ENCODE measurements around the gene ETV5. TPM values are rescaled to one million over a fixed set of nuclear protein-coding genes. Genes with fewer than 3 reads are reported as not detected.

ETV5 gene
- total RNA-seq, 1 donor, result 5.1 TPM

DNA sequence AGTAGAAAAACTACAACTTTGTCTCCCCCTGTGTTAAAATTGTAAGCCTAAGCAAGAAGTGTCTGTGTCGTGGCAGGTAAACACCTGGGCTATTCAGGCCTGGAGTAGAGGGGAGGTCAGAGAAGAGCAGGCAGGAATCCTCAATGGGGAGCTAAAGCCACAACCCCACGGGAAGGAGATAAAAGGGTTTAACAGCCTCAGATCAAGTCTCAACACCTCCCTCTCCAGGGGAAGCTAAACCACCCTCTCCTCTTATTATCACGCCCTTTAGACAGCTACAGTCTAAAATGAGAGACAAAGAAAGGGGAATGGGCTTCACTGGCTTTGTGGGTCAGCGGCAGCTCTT, 11.6 kb downstream of the ETV5 start:
- no peak for DNase-seq (ENCODE audit: low read depth in 2 of 3, low spot score in 2 of 3)

DNA sequence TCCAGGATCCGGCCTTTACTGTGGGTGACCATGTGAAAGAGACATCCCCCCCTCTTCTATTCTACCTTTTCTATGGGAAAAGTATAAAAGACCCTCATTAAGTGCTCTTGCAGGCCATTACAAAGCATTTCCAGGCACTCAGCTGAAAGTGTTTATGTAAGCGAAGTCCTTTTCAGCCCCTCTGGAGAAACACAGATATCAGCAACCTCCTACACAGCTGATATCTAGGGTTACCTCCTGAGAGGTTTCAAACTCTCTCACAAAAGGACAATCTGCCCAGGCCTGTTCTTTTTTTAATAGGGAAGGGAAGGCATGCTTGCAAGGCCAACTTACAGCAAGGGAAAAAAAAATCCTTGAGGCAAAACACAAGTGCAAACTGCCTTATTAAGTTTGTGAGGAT, 12.6 kb downstream of the ETV5 start:
- no peak for DNase-seq (ENCODE audit: low read depth in 2 of 3, low spot score in 2 of 3)

DNA sequence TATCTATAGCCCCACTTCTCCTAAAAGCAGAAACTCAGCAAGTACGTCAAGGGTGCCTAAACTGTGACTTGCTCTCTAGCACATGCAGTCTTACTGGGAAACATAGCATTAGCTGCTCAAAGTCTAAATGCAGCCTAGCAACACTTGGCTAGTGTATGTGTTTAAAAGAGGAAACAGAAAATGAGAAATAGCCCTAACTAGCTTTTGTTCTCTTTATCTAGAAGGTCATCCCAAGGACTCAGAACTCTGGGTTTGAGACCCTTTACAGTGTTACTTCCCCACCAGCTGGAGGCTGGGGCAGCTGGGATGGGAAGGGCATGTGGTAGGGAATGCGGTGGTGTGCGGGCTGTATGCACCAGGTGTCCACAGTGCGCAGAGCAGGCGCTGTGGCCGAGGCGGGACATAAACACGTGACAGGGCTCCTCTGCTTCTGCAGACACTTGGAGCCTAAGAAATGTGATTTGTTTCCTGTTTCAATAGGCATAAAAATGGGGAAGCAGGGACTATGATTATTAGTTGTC, 13.3 kb downstream of the ETV5 start:
- no peak for DNase-seq (ENCODE audit: low read depth in 2 of 3, low spot score in 2 of 3)

DNA sequence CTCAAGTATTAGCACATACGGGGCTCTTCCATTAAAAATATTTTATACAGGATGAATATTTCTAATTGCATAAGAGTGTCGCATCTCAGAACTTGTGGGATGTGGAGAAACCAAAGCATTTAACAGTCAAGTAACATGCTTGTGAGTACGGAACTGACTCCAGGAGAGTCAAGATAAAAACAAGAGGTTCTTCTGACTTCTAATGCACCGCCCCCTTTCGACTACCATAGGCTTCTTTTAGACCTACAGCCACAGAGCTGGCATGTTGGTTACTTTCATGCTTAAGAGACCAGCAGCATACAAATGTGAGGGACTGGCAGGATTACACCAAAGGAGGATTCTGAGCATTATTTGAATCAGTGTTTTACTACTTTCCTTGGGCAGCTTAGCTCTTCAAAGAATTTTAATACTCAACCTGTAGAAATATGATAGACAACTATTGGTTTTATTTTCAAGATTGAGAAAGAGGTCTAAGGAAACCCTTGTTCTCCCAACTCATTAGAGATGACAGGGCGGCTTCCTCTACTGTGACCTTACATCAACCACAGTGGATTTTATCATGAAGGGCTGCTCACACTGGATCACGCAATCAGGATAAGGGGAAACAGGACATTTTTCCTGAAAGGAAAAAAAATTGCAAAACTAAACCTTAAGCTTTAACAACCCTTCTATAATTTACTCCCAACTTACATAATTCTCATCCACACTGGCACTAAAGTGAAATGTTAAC, 14.0 kb downstream of the ETV5 start:
- no peak for DNase-seq (ENCODE audit: low read depth in 2 of 3, low spot score in 2 of 3)

DNA sequence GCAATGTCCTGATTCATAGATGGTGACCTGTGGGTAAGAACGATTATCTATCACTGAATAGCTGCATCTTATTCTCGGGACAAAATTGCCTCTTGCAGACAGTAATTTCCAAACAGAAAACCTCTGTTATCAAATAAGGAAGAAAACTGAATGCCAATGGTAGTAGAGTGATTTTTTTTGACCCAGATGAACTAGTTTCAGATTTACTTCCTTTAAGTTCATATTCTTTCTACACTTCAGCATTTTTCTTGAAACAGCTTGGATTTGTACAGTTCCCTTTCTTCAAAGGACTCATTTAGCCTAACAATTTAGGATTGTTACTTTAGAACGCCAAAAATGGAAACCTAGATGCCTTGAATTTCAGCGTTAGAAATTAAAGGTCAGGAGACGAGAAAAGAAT, 14.6 kb downstream of the ETV5 start:
- no peak for DNase-seq (ENCODE audit: low read depth in 2 of 3, low spot score in 2 of 3)

DNA sequence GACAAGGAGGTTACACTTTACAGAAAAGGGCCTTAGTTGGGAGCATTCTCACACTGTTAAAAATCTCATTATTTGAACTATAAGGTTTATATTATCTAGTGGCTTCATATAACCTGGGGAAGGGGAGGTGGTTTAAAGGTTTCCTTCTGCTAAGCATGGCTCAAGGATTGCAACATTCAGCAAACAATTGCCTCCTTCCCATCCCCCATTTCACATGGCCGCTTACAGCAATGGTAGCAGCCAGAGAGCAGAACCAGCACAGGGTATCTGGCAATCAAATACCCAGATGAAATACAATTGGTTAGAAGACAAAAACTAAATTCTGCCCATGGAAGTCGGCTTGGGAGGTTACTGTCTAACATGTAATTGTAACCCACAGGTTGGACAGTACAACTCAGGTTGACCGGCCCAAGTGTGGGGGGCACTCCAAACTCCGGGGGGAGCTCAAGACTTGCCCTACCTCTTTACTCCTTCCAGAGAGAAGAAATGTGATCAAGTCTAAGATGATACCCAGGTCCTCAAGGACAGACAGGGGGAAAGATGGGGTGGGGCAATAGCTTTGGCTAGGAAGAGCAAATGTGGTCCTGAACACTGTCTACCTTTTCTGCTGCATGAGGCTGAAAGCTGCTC, 15.5 kb downstream of the ETV5 start:
- no peak for DNase-seq (ENCODE audit: low read depth in 2 of 3, low spot score in 2 of 3)

DNA sequence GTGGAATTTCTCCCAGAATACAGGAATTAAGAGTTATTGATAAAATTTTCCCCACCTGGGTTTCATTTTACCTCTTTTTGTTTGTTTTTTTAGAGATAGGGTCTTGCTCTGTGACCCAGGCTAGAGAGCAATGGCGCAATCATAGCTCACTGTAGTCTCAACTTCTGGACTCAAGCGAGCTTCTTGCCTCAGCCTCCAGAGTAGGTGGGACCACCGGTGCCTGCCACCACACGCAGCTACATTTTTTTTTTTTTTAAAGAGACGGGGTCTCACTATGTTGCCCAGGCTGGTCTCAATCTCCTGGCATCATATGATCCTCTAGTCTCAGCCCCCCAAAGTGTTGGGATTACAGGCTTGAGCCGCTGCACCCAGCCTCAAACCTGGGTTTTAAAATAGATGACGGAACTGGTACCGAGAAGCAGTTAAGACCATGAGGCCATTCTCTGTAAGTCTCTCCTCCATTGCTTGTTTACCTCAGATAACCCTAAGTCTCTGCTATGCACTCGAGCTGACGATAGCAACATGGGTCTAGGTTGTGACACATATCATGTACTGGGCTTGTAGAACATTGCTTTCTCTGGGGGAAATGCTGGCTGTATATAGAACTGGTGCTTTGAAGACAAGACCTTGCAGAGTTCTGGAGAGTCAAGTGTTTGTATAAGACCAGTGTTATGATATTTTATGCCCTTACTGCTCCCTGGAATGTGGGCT, 16.4 kb downstream of the ETV5 start:
- DNase-seq (ENCODE audit: low read depth in 2 of 3, low spot score in 2 of 3), result no peak

DNA sequence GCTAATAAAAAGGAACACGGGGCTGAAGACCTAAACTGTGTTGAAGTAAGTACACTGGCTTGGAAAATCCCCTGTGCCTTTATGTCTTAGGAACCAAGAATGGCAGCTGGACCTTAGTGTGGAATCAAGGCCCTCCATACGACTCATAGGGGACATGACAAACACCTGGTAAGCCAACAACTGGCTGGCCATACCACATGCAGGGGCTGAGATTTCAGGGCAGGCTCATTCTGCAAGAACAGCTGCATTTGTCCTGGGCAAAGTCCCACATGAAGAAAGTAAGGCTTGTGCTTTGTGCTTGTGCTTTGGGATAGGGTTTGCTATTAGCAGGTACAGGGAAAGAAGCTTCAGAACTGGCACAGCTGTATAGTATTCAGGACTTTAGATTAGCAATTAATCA, 18.0 kb downstream of the ETV5 start:
- DNase-seq (ENCODE audit: low read depth in 2 of 3, low spot score in 2 of 3), result no peak

DNA sequence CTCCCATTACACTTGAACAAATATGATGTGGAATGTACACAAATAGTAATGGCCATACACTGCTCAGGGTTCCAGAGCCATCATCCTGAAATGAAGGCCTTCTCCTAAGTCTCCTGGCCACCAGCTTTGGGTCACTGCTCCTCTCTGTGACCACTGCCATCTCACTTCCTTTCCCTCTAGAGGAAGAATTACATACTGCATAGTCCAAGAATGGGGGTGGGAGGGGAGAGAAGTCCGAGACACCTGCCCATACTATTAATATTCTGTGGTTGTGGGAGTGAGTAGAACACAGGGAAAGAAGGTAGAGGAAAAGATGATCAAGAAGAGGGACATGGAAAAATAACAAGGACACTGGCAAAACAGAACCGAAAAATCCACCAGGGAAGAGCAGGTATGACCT, 20.6 kb downstream of the ETV5 start:
- DNase-seq (ENCODE audit: low read depth in 2 of 3, low spot score in 2 of 3), result no peak

DNA sequence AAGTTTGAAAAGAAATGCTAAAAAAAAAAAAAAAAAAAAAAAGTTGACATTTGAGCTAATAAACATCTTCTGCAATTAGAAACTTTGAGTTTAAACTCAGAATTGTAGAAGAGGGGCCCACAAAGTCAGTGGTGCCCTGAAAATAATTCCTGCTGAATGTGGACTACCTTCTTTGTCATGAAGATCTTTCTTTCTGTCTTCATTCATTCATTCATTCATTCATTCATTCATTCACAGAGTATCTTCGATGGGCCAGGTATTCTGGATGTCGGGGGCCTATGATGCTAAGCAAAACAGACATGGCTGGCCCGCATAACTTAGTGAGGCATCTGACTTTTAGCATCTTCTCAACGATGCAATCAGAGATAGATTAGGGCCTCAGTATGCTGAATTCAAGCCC, 24.6 kb downstream of the ETV5 start:
- DNase-seq (ENCODE audit: low read depth in 2 of 3, low spot score in 2 of 3), result no peak

DNA sequence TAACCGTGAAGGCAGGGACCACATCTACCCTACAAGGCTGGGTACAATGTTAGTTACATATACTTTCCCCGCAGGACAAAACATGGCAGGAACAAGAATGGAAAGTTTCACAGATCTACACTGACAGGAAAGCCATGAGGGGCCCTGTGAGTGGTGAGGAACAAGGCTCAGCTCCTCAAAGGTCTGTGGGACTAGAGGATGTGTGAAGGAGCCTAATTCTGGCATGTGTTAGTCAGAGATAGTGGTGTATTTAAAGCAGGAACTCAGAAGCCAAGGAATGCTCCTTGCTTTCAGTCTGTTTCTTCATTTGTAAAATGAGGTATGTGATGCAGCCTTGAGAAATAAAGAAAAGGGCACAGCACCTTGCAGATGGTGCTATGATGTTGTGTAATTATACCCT, 25.1 kb downstream of the ETV5 start:
- DNase-seq (ENCODE audit: low read depth in 2 of 3, low spot score in 2 of 3), result no peak

DNA sequence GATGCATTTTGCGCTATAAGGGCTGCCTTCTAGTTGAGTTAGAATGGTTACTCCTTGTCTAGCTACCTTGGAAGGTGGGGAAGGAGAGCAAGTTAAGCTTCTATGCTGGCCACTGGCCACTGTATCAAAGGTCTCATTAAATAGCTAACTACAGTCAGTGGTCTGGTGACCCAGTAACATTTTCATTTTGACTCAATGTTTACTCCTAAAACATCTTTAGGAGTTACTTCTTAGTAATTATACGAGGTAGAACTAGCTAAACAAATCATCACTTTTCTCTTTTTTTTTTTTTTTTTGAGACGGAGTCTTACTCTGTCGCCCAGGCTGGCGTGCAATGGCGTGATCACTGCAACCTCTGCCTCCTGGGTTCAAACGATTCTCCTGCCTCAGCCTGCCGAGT, 26.7 kb downstream of the ETV5 start:
- DNase-seq (ENCODE audit: low read depth in 2 of 3, low spot score in 2 of 3), result no peak

DNA sequence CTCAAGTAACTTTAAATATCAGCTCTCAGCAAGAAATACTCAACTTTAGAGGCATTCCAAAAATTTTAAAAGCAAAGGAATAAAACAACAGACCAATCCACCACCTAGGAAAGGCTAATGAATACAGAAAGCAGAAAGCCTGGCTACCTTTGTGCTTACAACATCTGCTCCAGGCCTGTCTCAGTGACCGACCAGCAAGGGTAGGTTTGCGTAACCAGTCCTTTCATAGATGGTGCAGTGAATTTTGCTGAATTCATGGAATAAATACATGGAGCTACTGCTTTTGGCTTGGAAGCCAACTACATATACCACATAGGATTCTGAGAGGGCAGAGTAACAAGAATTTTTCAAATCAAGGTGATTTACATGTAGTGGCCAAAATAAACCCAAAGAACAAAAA, 27.2 kb downstream of the ETV5 start:
- no peak for DNase-seq (ENCODE audit: low read depth in 2 of 3, low spot score in 2 of 3)

DNA sequence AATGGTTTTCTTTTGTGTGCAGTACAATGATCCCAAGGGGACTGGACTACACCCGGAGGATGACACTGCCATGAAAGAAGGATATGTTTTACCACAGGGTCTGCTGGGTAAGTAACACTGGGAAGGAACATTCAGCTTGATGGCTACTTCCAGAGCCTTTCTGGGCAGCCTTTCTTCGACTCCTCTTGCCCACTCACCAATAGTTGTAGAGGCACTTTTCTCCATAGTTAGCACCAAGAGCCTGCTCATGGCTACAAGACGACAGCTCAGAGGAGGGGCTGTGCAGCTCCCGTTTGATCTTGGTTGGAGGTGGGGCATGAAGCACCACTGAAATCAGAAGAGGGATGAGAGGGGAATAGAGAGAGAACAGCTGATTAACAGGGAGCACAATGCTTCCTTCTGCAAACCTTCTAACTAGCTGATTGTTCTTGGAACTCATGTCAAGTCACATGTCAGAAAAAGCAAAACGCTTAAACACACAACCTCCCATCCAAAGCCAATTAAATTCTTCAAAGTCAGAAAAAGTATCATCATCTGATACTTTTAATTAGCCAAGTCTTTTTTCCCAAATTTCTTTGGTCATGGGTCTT, 27.9 kb downstream of the ETV5 start:
- DNase-seq (ENCODE audit: low read depth in 2 of 3, low spot score in 2 of 3), result no peak

DNA sequence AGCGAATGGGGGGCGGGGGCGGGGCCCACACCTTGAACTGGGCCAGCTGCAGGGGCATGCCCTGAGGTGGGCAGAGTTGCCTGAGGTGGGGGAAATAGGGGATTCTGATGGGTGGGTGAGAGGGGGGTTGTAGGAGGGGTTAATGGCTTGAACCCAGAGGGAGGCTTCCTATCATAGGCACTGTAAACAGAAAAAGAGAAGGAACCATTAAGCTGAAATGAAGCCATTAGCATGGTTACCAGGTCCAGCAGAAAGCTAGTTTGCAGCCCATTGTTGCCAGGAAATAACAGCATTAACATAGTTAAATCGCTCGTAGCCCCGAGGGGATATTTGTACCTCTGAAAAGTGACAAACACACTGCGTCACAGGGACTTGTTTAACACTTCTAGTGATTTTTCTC, 29.0 kb downstream of the ETV5 start:
- DNase-seq (ENCODE audit: low read depth in 2 of 3, low spot score in 2 of 3), result no peak

DNA sequence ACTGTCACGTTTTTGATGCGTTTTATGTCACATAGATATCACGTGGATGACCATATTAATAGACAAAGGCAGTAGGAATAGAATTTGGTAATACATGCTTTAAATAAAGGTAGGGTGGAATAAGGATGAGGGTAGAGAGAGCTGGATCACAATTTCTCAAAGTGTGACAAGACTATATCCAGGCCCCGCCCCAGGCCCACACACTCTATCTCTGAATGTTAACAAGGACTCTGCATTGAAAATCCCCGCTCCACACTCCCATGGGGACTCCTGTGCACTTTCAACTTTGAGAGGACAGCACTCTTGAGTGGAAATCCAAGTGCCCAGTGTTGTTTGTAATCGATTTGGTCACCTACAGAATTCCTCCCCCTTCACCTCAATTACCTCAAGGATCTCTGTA, 31.4 kb downstream of the ETV5 start:
- DNase-seq (ENCODE audit: low read depth in 2 of 3, low spot score in 2 of 3), result no peak

DNA sequence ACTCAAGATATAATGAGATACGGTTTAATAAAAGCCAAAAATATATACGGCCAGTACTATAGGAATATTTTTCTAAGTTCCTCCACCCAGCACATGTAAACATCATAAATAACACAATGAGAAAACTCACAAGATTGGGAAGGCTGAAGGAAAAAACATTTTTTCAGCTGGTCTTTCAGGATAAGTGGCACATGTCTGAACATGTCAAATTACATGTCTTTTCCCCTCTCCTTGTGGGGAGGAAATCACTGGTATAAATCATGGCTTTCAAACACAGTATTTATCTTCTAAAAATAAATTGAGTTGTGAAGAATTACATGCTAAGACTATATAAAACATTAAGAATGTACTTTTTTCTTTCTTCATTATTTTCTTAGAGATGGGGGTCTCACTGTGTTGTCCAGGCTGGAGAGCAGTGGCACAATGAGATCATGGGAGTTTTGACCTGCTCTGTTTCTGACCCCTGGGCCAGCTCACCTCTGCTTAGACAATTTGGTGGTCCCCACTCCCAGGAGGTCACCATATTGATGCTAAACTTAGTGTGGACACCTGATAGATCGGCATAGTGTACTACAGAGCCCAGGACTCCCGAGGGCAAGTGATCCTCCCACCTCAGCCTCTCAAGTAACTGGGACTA, 32.8 kb downstream of the ETV5 start:
- no peak for DNase-seq (ENCODE audit: low read depth in 2 of 3, low spot score in 2 of 3)

DNA sequence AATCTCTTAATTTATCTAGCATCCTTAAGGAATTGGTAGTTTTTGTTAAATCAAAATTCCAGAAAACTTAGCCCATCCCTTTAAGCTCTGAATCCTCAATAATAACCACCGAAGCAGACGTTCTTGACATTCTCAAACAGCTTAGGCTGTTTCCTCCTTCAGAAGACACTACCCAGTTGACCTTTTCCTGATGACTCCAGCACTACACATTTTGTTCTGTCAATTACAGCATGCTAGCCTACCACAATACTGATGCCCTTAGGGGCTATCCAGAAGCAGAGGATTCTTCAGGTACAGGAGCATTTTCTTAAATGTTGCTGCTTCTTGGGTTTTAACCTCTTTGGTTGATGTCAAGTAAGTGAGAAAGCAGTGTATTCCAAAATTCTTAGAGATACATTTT, 33.4 kb downstream of the ETV5 start:
- no peak for DNase-seq (ENCODE audit: low read depth in 2 of 3, low spot score in 2 of 3)

DNA sequence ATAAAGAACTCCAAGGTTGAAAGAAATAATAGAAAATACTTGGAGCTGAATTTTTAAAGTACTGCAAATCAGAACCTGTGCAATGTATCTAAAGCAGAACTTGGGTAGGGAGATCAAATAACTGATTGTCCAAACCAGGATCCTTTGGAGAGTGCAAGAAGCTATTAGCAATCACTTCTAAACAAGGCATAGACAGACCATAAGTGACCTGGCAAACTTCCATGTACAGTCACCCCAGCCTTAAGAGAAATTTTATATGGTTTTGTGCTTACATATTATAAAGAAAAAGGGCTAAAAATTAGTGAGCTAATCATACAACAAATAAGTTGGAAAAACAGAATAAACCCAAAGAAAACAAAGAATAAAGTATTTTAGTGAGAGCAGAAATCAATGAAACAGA, 35.2 kb downstream of the ETV5 start:
- DNase-seq (ENCODE audit: low read depth in 2 of 3, low spot score in 2 of 3), result no peak

DNA sequence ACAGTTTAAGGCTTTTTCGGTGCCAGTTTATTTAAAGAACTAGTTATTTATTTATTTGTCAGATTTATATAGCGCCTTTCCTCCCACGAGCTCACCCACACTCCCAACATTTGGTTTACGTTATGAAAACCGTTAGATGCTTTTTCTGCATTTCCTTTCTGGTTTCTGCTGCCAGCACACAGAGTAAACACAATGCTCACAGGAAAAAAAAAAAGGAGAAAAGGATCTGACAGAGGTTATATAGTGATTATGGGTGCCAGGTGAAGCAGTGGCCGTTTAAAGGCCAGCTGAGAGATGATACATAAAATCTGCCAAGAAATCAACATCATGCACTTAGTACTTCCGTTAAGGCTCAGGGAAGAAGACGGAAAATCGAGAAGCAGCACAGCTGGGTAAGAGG, 37.9 kb downstream of the ETV5 start:
- DNase-seq (ENCODE audit: low read depth in 2 of 3, low spot score in 2 of 3), result no peak

DNA sequence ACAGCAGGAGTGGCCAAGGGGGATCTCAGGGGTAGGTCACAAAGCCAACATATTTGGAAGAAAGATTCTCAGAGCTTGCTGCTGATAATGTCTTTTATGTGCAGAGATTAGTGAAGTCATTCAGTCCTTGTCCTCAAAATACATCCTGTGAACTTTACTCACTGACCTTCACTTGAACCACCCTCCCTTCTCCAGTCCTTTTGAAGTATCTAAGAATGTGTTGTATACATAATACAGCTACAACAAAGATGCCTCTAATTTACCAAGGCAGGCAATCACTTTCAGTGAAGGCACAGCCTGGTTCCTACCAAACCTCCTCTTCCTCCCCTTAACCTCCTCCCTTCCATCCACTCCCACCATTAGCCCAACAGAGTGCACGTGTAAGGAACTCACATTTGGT, 38.3 kb downstream of the ETV5 start:
- no peak for DNase-seq (ENCODE audit: low read depth in 2 of 3, low spot score in 2 of 3)
